Neural progenitor cell (in vitro differentiated cells): ENCODE measurements around the gene MRPS22. TPM values are rescaled to one million over a fixed set of nuclear protein-coding genes. Genes with fewer than 3 reads are reported as not detected.
A peak's percentile ranks its signal among the peaks of the same experiment; 100 is the strongest.

Source experiments
- DNase-seq: peaks from one replicate; pipeline ENCODE4 v3.0.0-alpha.2; 2016; ENCODE audit warnings: low spot score
- H2AFZ ChIP-seq: fragments of 200-600 bp; sonication (generic); replicated peaks from 2 replicates; pipeline ENCODE4 v1.6.1; 2016; ENCODE audit warnings: antibody characterized with exemption
- H3F3A ChIP-seq: fragments of 200-600 bp; sonication (generic); 2 replicates; pipeline ENCODE4 v1.6.1; 2016; ENCODE audit warnings: antibody characterized with exemption, low read depth
- H3K27ac ChIP-seq: fragments of 200-600 bp; sonication (generic); 2 replicates; pipeline ENCODE4 v1.5.1; 2016; ENCODE audit warnings: mild to moderate bottlenecking
- H3K27me3 ChIP-seq: fragments of 200-600 bp; sonication (generic); 2 replicates; pipeline ENCODE4 v1.6.1; 2016; ENCODE audit warnings: mild to moderate bottlenecking, moderate library complexity
- H3K36me3 ChIP-seq: fragments of 200-600 bp; sonication (generic); 2 replicates; pipeline ENCODE4 v1.5.1; 2016
- H3K4me1 ChIP-seq: fragments of 200-600 bp; sonication (generic); 2 replicates; pipeline ENCODE4 v1.6.1; 2016; ENCODE audit warnings: mixed run types
- H3K4me2 ChIP-seq: fragments of 200-600 bp; sonication (generic); 2 replicates; pipeline ENCODE4 v1.6.1; 2016
- H3K4me3 ChIP-seq: fragments of 200-600 bp; sonication (generic); 2 replicates; pipeline ENCODE4 v1.5.1; 2016
- H3K79me2 ChIP-seq: fragments of 200-600 bp; sonication (generic); 2 replicates; pipeline ENCODE4 v1.6.1; 2016; ENCODE audit warnings: low read depth
- H3K9ac ChIP-seq: fragments of 200-600 bp; sonication (generic); 2 replicates; pipeline ENCODE4 v1.6.1; 2016
- H3K9me3 ChIP-seq: fragments of 200-600 bp; sonication (generic); 2 replicates; pipeline ENCODE4 v1.5.1; 2016; ENCODE audit warnings: low read depth
- H4K20me1 ChIP-seq: fragments of 200-600 bp; sonication (generic); 2 replicates; pipeline ENCODE4 v1.6.1; 2016; ENCODE audit warnings: low read depth
- H3K27ac Mint-ChIP-seq: 3 replicates; pipeline ENCODE4 v1.8.0; 2021; ENCODE audit warnings: mixed read lengths
- H3K27me3 Mint-ChIP-seq: 2 replicates; pipeline ENCODE4 v1.8.0; 2022; ENCODE audit warnings: low read depth, mild to moderate bottlenecking, inconsistent platforms, moderate library complexity, mixed read lengths; ENCODE audit not compliant: insufficient read depth
- H3K36me3 Mint-ChIP-seq: 3 replicates; pipeline ENCODE4 v1.8.0; 2021; ENCODE audit warnings: mixed read lengths
- H3K4me1 Mint-ChIP-seq: 3 replicates; pipeline ENCODE4 v1.8.0; 2021; ENCODE audit warnings: mixed read lengths
- H3K4me3 Mint-ChIP-seq: 3 replicates; pipeline ENCODE4 v1.8.0; 2021; ENCODE audit warnings: mild to moderate bottlenecking, moderate library complexity, mixed read lengths
- H3K9me3 Mint-ChIP-seq: 3 replicates; pipeline ENCODE4 v1.8.0; 2020; ENCODE audit warnings: mixed read lengths
- CTCF ChIP-seq: fragments of 200-600 bp; sonication (generic); IDR thresholded peaks from 2 replicates; pipeline ENCODE4 v1.5.1; 2017; ENCODE audit warnings: antibody characterized with exemption, mild to moderate bottlenecking
- EZH2 ChIP-seq: fragments of 200-600 bp; sonication (generic); IDR thresholded peaks from 2 replicates; pipeline ENCODE4 v1.6.1; 2017; ENCODE audit warnings: antibody characterized with exemption, mild to moderate bottlenecking, moderate library complexity
- EZH2phosphoT487 ChIP-seq: fragments of 200-600 bp; sonication (generic); IDR thresholded peaks from 2 replicates; pipeline ENCODE4 v1.6.1; 2017; ENCODE audit warnings: antibody characterized with exemption
- total RNA-seq: library from RNA; depleted of rRNA; stranded (reverse); fragments of >200 nt; gene quantifications from 2 replicates; pipeline ENCODE4 v1.2.3, GENCODE V29; 2015; ENCODE audit warnings: low replicate concordance

The MRPS22 gene
- total RNA-seq, 1 donor from 2014 or later, result 85.8 TPM

GRCh38 chr3:139358841-139359562 lies 15.2 kb downstream of the MRPS22 start:
- peaks cover 18% of the 10 kb centered on the region for H3K4me1 ChIP-seq
- H3F3A ChIP-seq, result peaks cover 23% of the 10 kb centered on the region
- H3K4me3 ChIP-seq, result peak overlapping the region; percentile 14
- Mint-ChIP-seq H3K4me3 (peak overlapping the region; percentile 12), H3K27ac (peak overlapping the region; percentile 74), H3K27me3 (peaks cover 2% of the 10 kb centered on the region), H3K4me1 (peaks cover 39% of the 10 kb centered on the region), H3K36me3 (peaks cover 46% of the 10 kb centered on the region), H3K9me3 (no peaks in the 10 kb centered on the region)
- H3K4me2 ChIP-seq, result peak overlapping the region; percentile 60
- H3K27me3 ChIP-seq, result no peaks in the 10 kb centered on the region
- peaks cover 37% of the 10 kb centered on the region for H3K36me3 ChIP-seq
- peak overlapping the region; percentile 69 for H3K27ac ChIP-seq
- H3K79me2 ChIP-seq, result no peaks in the 10 kb centered on the region
- TF ChIP-seq EZH2, result no peak
- DNase-seq, result peak; percentile 78
- H3K9me3 ChIP-seq, result no peaks in the 10 kb centered on the region
- no peak overlapping the region for H3K9ac ChIP-seq
- no peak overlapping the region for H2AFZ ChIP-seq
- peaks cover 20% of the 10 kb centered on the region for H4K20me1 ChIP-seq

- no peak overlapping the region for H3K27ac Mint-ChIP-seq
- H3K27me3 ChIP-seq, result no peaks in the 10 kb centered on the region
- no peaks in the 10 kb centered on the region for H3K9me3 Mint-ChIP-seq
- no peak for DNase-seq
- peaks cover 40% of the 10 kb centered on the region for H3K4me1 Mint-ChIP-seq
- no peak for TF ChIP-seq EZH2
- no peak for TF ChIP-seq CTCF
- no peak for TF ChIP-seq EZH2phosphoT487
- no peak overlapping the region for H3K4me3 Mint-ChIP-seq
- H3F3A ChIP-seq, result peaks cover 23% of the 10 kb centered on the region
- H3K4me1 ChIP-seq, result peaks cover 18% of the 10 kb centered on the region
- no peaks in the 10 kb centered on the region for H3K27me3 Mint-ChIP-seq
- no peak overlapping the region for H3K9ac ChIP-seq
- H3K79me2 ChIP-seq, result no peaks in the 10 kb centered on the region
- H4K20me1 ChIP-seq, result peaks cover 20% of the 10 kb centered on the region
- H3K27ac ChIP-seq, result no peak overlapping the region
- H3K4me2 ChIP-seq, result no peak overlapping the region
- peaks cover 35% of the 10 kb centered on the region for H3K36me3 ChIP-seq
- peaks cover 47% of the 10 kb centered on the region for H3K36me3 Mint-ChIP-seq
- H3K9me3 ChIP-seq, result no peaks in the 10 kb centered on the region
- H3K4me3 ChIP-seq, result no peak overlapping the region
- no peak overlapping the region for H2AFZ ChIP-seq
These were observed 17.5 kb downstream of the MRPS22 start for GRCh38 chr3:139361276-139361675.

- no peak for DNase-seq
- Histone ChIP-seq H3K79me2 (no peaks in the 10 kb centered on the region), H3K4me3 (no peak overlapping the region), H3K36me3 (peaks cover 27% of the 10 kb centered on the region), H3K9ac (no peak overlapping the region), H3K4me2 (no peak overlapping the region), H3K4me1 (peaks cover 4% of the 10 kb centered on the region), H4K20me1 (peaks cover 3% of the 10 kb centered on the region), H3F3A (peaks cover 6% of the 10 kb centered on the region), H3K27me3 (no peaks in the 10 kb centered on the region), H3K27ac (no peak overlapping the region), H2AFZ (no peak overlapping the region), H3K9me3 (no peaks in the 10 kb centered on the region)
- Mint-ChIP-seq H3K4me1 (peaks cover 25% of the 10 kb centered on the region), H3K4me3 (no peak overlapping the region), H3K27me3 (no peaks in the 10 kb centered on the region), H3K9me3 (no peaks in the 10 kb centered on the region), H3K36me3 (peaks cover 47% of the 10 kb centered on the region), H3K27ac (no peak overlapping the region)
- no peak for TF ChIP-seq CTCF
- no peak for TF ChIP-seq EZH2
- no peak for TF ChIP-seq EZH2phosphoT487
These were observed 20.7 kb downstream of the MRPS22 start for GRCh38 chr3:139364549-139364948.

- H4K20me1 ChIP-seq, result no peaks in the 10 kb centered on the region
- H2AFZ ChIP-seq, result no peak overlapping the region
- no peak overlapping the region for H3K4me3 ChIP-seq
- TF ChIP-seq EZH2phosphoT487 (no peak), CTCF (no peak), EZH2 (no peak)
- Mint-ChIP-seq H3K36me3 (peaks cover 30% of the 10 kb centered on the region), H3K4me1 (no peaks in the 10 kb centered on the region), H3K4me3 (no peak overlapping the region), H3K9me3 (no peaks in the 10 kb centered on the region), H3K27ac (no peak overlapping the region), H3K27me3 (no peaks in the 10 kb centered on the region)
- H3K4me2 ChIP-seq, result no peak overlapping the region
- H3K4me1 ChIP-seq, result no peaks in the 10 kb centered on the region
- DNase-seq, result no peak
- H3K27ac ChIP-seq, result no peak overlapping the region
- no peaks in the 10 kb centered on the region for H3F3A ChIP-seq
- no peak overlapping the region for H3K9ac ChIP-seq
- H3K36me3 ChIP-seq, result peaks cover 14% of the 10 kb centered on the region
- H3K79me2 ChIP-seq, result peaks cover 2% of the 10 kb centered on the region
- H3K27me3 ChIP-seq, result no peaks in the 10 kb centered on the region
- no peaks in the 10 kb centered on the region for H3K9me3 ChIP-seq
These were observed 30.3 kb downstream of the MRPS22 start for GRCh38 chr3:139374099-139374498.
